ENCODE results near the gene POLL.
"Not testable (repeated sequence)": the region's sequence is repeated elsewhere in the genome, so short reads cannot be mapped to it uniquely, and the experiment has no call there.

POLL gene

GRCh38 chr10:101587725-101588653 is at the start of gene POLL, which contains the start of gene DPCD:
Gene POLL, minus strand, starts transcription at chr10:101588257. Its CDS starts 897 bp downstream, at chr10:101587360.
Gene DPCD, plus strand, starts transcription at chr10:101588321. Its CDS starts 16 bp downstream, at chr10:101588337.
- DNase-seq = peak; percentile 94

GRCh38 chr10:101633510-101633909 is 45.5 kb upstream of the POLL start:
- not testable (repeated sequence) for DNase-seq

DNA sequence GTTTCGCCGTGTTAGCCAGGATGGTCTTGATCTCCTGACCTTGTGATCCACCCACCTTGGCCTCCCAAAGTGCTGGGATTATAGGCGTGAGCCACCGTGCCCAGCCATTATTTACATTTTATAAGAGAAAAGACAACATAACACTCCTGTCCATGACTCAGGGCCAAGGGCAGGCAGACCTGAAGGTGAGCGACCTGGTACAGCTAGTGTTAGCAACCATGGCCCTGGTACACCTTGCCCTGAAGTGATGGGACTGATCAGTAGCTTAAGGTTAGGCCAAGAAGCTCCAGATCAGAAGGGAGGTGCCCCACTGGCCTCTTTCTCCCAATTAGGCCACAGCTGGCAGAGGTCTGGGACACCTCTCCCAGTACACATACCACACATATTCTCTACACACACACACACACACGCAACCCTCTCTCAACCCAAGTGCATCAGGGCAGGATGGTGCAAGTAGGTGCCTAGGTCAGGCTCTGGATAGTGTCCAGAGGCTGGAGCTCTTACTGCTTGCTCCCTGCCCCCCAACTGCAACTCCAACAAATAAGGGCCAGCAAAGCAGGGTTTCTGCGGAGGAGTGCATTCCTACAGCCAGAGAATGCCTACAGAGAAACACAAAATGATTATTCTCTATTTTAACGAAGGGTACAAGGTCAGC is 43.9 kb upstream of the POLL start:
- DNase-seq = no peak

DNA sequence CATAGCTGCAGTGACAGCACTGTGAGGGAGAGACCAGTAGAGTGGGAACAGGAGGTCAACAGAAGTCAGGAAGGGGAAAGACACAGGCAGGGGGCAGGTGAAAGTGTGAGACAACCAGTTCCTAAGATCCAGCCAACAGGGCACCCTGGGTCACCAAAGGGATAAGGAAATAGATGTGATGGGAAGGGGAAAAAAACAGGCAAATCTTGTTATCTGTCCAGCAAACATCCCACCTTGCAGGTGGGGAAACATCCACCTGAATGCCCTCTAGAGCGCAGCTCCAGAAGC is 42.5 kb upstream of the POLL start:
- no peak for DNase-seq

DNA sequence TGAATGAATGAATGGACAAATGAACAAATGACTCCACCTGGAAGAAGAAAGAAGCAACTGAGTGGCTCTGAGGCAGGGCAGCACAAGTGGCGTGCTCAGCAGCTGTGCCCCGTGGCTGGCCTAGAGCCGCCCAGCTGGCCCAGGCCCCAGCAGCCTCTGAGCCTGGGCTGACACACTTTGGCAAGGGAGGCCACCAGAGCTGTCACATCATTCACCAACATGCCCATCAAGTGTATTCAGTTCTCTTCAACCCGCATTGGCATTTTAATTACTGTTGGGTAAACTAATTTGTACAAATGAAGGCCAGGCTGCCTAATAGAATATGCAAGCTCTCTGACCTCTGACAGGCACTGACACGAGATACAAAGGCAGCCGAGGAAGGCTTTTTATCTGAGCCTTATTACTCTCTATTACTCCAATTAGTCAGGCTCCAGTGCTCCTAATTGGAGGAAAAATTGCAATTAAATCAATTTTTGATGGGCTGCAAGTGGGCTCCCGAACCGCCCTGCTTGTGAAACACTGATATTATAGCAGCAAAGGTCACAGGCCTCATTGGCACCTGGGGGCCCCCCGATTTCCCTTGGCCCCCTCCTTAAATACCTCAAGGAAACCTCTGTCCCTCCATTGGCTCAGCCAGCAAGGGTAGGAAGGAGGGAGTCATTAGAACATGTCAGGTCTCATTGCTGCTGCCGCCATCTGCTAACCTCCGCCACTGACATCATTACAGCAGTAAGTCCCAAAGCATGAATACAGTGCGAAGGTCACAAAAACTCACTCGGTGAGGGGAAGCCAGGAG is 42.0 kb upstream of the POLL start:
- no peak for DNase-seq

DNA sequence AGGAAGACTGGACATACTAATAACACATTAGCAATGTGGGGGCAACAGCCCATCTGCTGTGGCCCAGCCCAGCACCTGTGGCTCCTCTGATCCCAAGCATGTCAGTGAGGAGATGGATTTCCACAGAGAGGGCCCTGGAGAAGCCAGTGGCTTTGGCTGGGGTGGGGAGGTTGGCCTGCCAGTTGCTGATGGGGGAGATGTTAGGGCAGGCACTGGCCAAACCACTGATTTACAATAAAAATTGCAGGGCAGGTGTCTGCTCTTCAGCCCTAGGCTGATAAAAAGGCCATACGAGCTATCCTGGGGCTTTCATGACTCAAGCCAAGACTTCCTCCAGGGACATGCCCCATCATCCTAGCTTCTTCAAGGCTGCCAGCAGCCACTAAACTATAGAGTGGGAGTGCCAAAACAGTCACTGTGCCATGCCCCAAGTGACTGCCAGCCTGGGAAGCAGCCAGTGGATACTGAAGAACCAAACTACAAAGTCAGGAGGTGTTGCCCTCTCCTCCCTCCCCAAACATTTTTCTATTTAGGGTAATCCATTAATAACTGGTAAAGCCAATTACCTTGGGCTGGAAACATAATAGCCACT is 37.9 kb upstream of the POLL start:
- DNase-seq = no peak

DNA sequence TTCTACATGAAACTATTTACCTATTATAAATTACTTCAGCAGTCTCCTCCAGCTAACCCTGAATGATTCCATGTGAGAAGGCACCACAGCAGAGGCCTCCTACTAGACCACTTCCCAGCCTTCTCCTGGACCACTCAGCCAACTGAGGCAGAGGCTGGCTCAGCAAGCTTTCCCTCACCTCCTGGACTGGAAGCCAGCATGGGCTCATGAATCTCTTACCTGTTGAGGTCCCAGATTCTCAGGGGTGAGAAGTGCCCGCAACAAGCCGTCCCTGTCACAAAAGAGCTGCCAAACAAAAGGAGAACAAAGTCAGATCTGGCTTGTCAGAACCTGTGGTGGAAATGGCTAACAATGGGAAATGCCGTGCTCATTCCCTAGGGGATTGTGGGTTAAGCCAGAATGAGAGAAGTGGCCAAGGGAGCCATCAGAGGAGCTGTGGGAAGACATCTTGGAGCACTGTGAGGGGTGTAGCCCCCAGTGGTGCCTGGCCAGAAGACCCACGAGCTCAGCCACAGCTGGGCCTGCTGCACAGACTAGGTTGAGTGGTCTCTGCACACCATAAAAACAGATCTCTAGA is 36.6 kb upstream of the POLL start:
- DNase-seq = no peak

DNA sequence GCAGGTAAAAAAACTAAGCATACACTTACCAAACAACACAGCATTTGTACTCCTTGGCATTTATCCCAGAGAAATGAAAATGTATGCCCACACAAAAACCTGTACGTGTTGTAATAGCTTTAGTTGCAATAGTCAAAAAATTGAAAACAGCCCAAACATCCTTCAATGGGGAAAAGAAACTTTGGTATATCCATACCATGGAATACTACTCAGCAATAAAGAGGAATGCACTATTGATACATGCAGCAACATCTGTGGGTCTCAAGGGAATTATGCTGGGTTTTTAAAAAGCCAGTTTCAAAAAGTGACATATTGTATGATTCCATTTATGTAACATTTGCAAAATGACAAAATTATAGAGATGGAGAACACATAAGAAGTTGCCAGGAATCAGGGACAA is 35.5 kb upstream of the POLL start:
- no peak for DNase-seq

DNA sequence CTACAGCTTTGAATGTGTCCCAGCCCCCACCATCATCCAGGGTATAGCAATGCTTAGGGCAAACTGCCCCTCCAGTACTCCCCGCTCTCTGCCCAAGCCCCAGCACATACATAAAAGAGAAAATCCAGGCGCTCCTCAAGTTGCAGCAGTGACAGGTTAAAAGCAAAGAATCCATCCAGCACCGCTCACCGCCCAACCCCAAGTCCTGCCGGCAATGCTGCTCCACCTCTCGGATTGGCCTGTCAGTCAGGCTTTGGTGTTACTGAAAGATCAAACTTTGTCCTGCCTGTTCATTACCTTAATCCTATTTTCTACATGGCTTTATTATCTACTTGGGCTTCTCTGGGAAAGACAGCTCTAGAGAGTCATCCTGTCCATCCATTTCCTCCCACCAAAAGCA is 31.9 kb upstream of the POLL start:
- no peak for DNase-seq

- no peak for DNase-seq
Measured at GRCh38 chr10:101618871-101619270, 30.8 kb upstream of the POLL start.

- no peak for DNase-seq
Measured at GRCh38 chr10:101617824-101618568, 29.9 kb upstream of the POLL start.

GRCh38 chr10:101617102-101617823 is 29.2 kb upstream of the POLL start:
- DNase-seq = no peak

- no peak for DNase-seq
Measured at GRCh38 chr10:101616415-101617101, 28.5 kb upstream of the POLL start.

GRCh38 chr10:101615525-101616116 is 27.6 kb upstream of the POLL start:
- DNase-seq = no peak

GRCh38 chr10:101614663-101615524 is 26.8 kb upstream of the POLL start:
- no peak for DNase-seq

GRCh38 chr10:101613646-101614045 is 25.6 kb upstream of the POLL start:
- DNase-seq = no peak

DNA sequence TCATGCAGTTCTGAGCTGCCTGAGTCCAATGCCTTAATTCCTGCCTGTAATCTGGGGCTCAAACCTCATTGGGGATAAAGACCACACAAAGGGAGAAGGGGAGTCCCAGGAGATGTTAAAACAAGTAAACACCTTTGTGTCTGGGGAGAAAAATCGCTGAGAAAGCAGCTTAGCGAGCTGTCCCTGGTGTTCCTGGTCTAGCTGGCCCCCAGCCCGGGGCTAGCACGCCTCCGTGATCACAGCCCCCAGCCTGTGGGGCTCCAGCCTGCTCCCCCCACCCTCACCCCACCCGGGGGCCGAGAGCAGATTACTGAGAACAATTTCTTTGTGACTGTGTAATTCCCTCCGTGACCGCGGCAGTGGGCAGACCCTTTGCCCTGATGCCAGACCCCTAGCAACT is 24.8 kb upstream of the POLL start:
- DNase-seq = no peak

GRCh38 chr10:101612086-101612485 is 24.0 kb upstream of the POLL start:
- no peak for DNase-seq
